WI38 (cell line): ENCODE measurements around the gene HOXB8.

ENCODE experiments used
- H3K4me3 ChIP-seq: 2 replicates; pipeline ENCODE4 v1.5.1; 2011; ENCODE audit warnings: low read depth, mild to moderate bottlenecking, control low read depth, low read length
- TF ChIP-seq, protein P1 (sequence below): IDR thresholded peaks from 2 replicates; pipeline ENCODE4 v1.5.1; 2012; ENCODE audit warnings: low read depth, mild to moderate bottlenecking, control low read depth, low read length

HOXB8 gene

DNA sequence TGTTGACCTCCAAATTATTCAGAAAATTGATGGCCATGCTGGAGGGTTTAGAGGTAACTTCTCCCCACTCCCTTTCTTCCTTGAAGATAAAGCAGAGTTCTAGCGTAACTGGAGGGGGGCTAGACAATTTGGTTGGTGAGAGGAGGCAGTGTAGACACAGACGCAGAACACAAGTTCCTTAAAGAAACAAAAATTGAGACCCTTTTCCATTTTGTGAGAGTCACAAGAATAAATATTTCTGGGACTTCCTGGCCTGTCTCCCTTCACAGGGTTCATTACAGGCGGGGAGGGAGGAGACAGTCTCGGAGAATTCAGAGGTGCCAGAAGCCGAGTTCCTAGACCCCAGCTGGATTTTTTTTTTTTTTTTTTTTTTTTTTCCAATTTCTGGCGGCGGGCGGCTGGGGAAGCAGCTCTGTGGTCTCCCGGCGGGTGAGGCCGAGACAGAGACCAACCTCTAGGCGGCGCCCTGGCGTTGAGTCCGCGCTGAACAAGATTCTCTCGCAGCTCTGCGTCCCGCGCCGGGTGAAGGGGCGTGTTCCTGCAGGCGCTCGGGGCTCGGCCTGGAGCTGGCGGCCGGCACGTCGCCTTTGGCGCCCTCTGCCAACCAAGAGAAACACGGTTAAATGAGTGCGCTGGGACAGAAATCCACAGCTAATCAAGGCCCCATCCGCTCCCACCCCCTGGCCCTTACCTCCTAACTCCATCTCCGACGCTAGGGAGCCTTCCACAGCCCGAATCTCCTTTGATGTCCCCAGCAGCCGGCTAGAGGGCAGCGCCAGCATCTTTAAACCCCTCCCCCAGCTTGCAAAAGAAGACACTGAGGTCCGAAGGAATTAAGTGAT lies 21.3 kb upstream of the HOXB8 start:
- no peak overlapping the region for H3K4me3 ChIP-seq
- TF ChIP-seq, protein P1, sequence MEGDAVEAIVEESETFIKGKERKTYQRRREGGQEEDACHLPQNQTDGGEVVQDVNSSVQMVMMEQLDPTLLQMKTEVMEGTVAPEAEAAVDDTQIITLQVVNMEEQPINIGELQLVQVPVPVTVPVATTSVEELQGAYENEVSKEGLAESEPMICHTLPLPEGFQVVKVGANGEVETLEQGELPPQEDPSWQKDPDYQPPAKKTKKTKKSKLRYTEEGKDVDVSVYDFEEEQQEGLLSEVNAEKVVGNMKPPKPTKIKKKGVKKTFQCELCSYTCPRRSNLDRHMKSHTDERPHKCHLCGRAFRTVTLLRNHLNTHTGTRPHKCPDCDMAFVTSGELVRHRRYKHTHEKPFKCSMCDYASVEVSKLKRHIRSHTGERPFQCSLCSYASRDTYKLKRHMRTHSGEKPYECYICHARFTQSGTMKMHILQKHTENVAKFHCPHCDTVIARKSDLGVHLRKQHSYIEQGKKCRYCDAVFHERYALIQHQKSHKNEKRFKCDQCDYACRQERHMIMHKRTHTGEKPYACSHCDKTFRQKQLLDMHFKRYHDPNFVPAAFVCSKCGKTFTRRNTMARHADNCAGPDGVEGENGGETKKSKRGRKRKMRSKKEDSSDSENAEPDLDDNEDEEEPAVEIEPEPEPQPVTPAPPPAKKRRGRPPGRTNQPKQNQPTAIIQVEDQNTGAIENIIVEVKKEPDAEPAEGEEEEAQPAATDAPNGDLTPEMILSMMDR, result peak; percentile 44; the same call in 1 of the 2 replicates

DNA sequence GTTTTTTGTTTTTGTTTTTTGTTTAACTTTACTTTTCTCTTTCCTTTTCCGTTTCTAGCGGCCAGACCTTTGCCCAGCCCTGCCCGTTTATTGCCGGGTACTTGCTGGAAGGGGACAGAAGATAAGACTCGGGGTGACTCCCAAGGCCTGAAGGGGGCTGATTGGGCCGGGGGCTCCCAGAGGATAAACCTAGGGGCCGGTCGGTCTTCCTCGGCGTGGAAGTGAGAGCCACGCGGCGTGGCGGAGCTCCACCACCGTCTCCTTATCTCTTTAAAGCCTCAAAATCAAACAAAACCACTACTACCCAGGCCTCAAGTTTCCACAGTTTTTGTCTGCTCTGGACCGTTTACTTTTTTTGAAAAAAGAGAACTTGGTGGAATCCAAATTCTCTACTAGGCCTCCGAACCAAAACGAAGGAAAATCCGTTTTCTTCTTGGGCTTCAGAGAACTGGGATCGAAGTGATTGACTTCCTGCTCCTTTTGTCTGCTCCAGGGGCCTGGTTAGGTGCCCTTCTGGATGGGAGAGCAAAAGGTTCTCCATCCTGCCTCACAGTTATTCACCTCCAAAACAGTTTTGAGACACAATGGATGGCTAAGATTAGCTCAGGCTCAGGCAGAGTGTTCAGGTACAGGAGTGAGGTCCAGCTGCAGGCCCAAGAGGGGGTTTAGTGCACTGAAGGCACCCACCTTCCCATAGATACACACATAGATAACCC lies 19.6 kb upstream of the HOXB8 start:
- H3K4me3 ChIP-seq, result no peak overlapping the region
- TF ChIP-seq, protein P1, result no peak

DNA sequence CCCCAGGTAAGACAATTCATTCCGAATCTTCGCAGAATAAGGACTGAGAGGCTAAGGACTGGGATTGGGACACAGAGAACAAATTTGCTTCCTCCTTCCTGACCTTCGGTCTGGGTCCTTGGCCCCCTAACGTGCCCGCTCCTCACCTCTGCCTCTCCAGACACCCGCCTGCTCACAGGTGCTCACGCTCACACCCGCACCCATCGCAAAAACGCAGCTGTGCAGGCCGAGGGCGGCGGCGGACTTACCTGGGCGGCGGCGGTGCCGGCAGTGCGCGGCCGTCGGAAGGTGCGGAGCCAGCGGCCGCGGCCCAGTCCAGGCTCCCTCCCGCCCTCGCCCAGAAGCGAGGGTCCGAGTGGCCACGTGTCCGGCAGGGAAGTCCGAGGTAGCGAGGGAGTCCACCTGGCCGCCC lies 18.2 kb upstream of the HOXB8 start:
- TF ChIP-seq, protein P1, result no peak
- no peak overlapping the region for H3K4me3 ChIP-seq

DNA sequence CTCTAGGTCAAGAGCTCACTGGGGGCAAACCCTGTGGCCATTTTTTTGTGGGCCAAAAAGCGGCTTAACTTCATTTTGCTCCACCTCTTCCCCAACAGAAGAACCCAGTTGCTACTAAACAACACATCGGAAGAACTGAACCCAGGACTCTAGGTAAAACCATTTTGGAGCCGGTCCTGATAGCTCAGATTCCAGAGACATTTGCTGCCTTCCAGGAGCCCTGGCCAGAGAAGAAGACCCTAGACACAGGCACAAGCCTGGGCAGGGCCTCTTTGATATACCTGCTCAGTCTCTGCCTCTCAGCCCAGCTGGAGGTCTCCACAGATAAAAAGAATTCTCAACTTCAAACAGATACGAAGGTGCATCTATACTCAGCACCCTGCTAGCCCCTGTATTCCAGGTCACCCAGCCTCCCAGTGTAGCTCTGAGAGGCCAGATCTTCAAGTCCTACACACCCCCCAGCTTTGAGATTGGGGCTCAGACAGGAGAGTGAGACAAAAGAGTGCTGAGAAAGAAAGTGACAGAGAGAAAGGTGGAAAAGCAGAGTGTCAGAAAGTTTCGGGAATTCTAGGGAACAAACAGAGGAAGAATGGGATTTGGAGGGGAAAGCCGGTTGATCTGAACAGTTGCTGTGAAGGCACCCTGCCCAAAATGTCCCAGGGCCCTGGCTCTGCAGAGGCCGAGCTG lies 17.6 kb upstream of the HOXB8 start:
- no peak overlapping the region for H3K4me3 ChIP-seq
- TF ChIP-seq, protein P1, result no peak

DNA sequence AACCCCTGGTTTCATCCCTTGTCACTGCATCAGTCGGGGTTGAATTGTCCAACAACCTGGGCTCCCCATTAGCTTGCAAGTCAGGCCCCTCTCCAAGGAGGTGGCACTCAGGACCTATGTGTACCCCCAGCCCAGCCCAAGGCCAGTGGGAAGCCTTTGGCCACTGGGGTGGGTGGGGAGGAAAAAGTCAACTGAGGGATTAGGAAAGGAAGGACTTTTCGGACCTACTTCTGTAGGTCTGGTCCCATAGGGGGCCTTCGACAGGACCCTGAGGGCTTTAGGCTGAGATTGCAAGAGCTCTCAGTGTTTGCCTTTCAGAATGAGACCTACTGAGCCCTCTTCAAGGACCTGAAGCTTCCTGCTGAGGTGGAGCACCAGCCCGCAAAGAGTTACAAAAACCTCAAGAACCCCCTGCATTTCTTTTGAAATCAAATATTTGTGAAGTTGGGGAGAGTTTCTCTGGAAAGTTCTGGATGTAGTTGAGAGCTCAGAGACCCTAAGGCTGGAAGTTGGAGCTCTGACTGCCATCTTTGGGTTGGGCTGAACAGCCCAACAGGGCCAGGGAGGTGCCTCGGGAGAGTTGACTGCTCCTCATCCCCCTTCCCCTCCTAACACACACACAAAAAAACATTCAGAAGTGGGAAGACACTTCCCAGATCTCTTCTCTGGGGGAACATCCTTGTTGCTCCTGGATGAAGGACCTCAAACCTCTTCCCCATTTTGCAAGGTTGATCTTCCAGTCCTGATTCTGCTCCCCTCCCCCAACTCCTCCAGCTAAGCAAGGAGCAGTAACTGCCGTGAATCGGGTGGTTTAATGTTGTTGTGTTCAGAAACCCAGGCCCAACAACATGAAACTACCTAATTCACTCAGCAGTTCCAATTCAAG lies 16.8 kb upstream of the HOXB8 start:
- no peak overlapping the region for H3K4me3 ChIP-seq
- TF ChIP-seq, protein P1, result no peak

DNA sequence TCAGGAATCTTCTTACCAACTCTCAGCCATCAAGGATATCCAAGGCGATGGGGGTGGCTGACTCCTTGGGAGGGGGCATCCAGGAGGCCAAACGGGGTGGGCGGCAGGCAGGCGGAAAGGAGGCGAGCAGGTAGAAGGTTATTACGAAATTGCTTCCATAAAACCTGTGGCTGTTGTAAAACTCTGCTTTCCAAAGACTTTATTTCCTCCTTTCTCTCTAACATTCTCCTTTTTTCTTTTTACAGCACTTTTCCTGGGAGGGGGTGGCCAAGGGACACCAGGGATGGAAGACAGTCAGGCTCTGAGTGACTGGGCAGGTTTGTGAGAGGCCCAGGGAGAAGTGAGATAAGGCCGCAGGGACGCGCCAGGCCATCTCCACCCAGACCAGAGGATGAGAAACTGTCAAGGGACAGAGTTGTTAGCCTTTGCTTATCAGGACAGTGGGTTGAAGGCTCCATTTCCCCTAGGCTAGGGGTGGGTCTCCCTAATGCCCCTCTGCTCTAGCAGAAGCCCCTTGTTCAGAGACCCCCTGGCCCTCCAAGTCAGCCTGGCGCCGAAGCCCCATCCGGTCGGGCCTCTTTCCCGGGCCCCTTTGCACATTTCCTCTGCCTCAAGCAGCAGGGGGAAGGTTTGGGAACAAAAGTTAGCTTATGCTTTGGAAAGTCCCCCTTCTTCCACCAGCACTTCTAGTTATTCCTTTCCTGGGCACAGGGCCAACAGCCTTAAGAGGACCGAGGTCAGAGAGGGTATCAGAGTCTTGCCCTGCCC lies 16.0 kb upstream of the HOXB8 start:
- TF ChIP-seq, protein P1, result no peak
- no peak overlapping the region for H3K4me3 ChIP-seq
